ENCODE measurements around the gene STK10.

- TF ChIP-seq EZH2 (IDR thresholded peaks at IDR 0.05; ENCODE audit: low read length, unreplicated experiment) = no peak
- TF ChIP-seq, protein P1, sequence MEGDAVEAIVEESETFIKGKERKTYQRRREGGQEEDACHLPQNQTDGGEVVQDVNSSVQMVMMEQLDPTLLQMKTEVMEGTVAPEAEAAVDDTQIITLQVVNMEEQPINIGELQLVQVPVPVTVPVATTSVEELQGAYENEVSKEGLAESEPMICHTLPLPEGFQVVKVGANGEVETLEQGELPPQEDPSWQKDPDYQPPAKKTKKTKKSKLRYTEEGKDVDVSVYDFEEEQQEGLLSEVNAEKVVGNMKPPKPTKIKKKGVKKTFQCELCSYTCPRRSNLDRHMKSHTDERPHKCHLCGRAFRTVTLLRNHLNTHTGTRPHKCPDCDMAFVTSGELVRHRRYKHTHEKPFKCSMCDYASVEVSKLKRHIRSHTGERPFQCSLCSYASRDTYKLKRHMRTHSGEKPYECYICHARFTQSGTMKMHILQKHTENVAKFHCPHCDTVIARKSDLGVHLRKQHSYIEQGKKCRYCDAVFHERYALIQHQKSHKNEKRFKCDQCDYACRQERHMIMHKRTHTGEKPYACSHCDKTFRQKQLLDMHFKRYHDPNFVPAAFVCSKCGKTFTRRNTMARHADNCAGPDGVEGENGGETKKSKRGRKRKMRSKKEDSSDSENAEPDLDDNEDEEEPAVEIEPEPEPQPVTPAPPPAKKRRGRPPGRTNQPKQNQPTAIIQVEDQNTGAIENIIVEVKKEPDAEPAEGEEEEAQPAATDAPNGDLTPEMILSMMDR (conservative IDR thresholded peaks at IDR 0.05; ENCODE audit: low read depth, low read length) = no peak
These were observed 41.9 kb upstream of the STK10 start for GRCh38 chr5:172229904-172230303.

Data from PC-3 (cell line).